AG08395 (cell line): ENCODE results near the gene METTL9.
A peak's percentile ranks its signal among the peaks of the same experiment; 100 is the strongest.
"Not testable (repeated sequence)": the region's sequence is repeated elsewhere in the genome, so short reads cannot be mapped to it uniquely, and the experiment has no call there.

Source experiments
- DNase-seq: peaks from one replicate; pipeline ENCODE4 v3.0.0; 2012; ENCODE audit warnings: mixed read lengths, low spot score

The METTL9 gene

GRCh38 chr16:21610766-21611165 lies 11.4 kb downstream of the METTL9 start:
- no peak for DNase-seq

- DNase-seq, result no peak
These were observed 11.8 kb downstream of the METTL9 start for GRCh38 chr16:21611198-21611555.

- DNase-seq, result no peak
These were observed 12.4 kb downstream of the METTL9 start for GRCh38 chr16:21611556-21612384.

GRCh38 chr16:21613361-21613760 lies 14.0 kb downstream of the METTL9 start:
- no peak for DNase-seq

- no peak for DNase-seq
These were observed 14.4 kb downstream of the METTL9 start for GRCh38 chr16:21613781-21614180.

- DNase-seq, result no peak
These were observed 15.5 kb downstream of the METTL9 start for GRCh38 chr16:21614896-21615295.

GRCh38 chr16:21617607-21618006 lies 18.2 kb downstream of the METTL9 start:
- no peak for DNase-seq

GRCh38 chr16:21618281-21618680 lies 18.9 kb downstream of the METTL9 start:
- DNase-seq, result no peak

GRCh38 chr16:21619765-21620425 lies 20.5 kb downstream of the METTL9 start:
- DNase-seq, result no peak

GRCh38 chr16:21620592-21620991 lies 21.2 kb downstream of the METTL9 start:
- DNase-seq, result no peak

GRCh38 chr16:21622545-21622944 lies 23.2 kb downstream of the METTL9 start:
- DNase-seq, result no peak

GRCh38 chr16:21625026-21625425 lies 25.6 kb downstream of the METTL9 start:
- no peak for DNase-seq

GRCh38 chr16:21626659-21627277 lies 27.4 kb downstream of the METTL9 start:
- peak; percentile 88 for DNase-seq

- no peak for DNase-seq
These were observed 28.8 kb downstream of the METTL9 start for GRCh38 chr16:21628121-21628726.

- no peak for DNase-seq
These were observed 29.4 kb downstream of the METTL9 start for GRCh38 chr16:21628772-21629171.

GRCh38 chr16:21629616-21630539 lies 30.5 kb downstream of the METTL9 start:
- DNase-seq, result not testable (repeated sequence)

GRCh38 chr16:21630866-21631265 lies 31.5 kb downstream of the METTL9 start:
- DNase-seq, result not testable (repeated sequence)

- not testable (repeated sequence) for DNase-seq
These were observed 32.0 kb downstream of the METTL9 start for GRCh38 chr16:21631376-21631775.

GRCh38 chr16:21631951-21632575 lies 32.7 kb downstream of the METTL9 start:
- not testable (repeated sequence) for DNase-seq

- DNase-seq, result no peak
These were observed 34.8 kb downstream of the METTL9 start for GRCh38 chr16:21634216-21634615.

GRCh38 chr16:21635694-21636093 lies 36.3 kb downstream of the METTL9 start:
- not testable (repeated sequence) for DNase-seq
